Osteoblast (primary cell): ENCODE data around the gene RAN. TPM values are rescaled to one million over a fixed set of nuclear protein-coding genes. Genes with fewer than 3 reads are reported as not detected.

ENCODE experiments used
- DNase-seq: peaks from one replicate; pipeline ENCODE4 v3.0.0; 2011; ENCODE audit warnings: low spot score, mixed read lengths; ENCODE audit not compliant: insufficient read length; ENCODE audit errors: missing footprints
- H2AFZ ChIP-seq: 2 replicates; pipeline ENCODE4 v1.6.0; 2011; ENCODE audit warnings: mild to moderate bottlenecking, low read length
- H3K27ac ChIP-seq: 2 replicates; pipeline ENCODE4 v1.5.1; 2011; ENCODE audit warnings: mild to moderate bottlenecking, low read depth, low read length, moderate library complexity
- H3K27me3 ChIP-seq: 2 replicates; pipeline ENCODE4 v1.6.0; 2012; ENCODE audit warnings: mild to moderate bottlenecking, control low read depth, inconsistent platforms, low read length, moderate library complexity; ENCODE audit not compliant: insufficient read depth
- H3K36me3 ChIP-seq: 2 replicates; pipeline ENCODE4 v1.5.1; 2011; ENCODE audit warnings: mild to moderate bottlenecking, low read length, control low read depth, moderate library complexity; ENCODE audit not compliant: insufficient read depth
- H3K4me1 ChIP-seq: 2 replicates; pipeline ENCODE4 v1.5.1; 2011; ENCODE audit warnings: mild to moderate bottlenecking, low read length, control low read depth, moderate library complexity; ENCODE audit not compliant: insufficient read depth
- H3K4me2 ChIP-seq: 2 replicates; pipeline ENCODE4 v1.6.0; 2011; ENCODE audit warnings: mild to moderate bottlenecking, low read length; ENCODE audit not compliant: insufficient read depth
- H3K4me3 ChIP-seq: fragments of 200-600 bp; sonication (generic); 3 replicates; pipeline ENCODE4 v1.5.1; 2012; ENCODE audit warnings: mild to moderate bottlenecking, low read length, inconsistent platforms; ENCODE audit not compliant: insufficient read depth
- H3K79me2 ChIP-seq: 2 replicates; pipeline ENCODE4 v1.6.0; 2012; ENCODE audit warnings: mild to moderate bottlenecking, low read length, control low read depth, inconsistent platforms; ENCODE audit not compliant: insufficient read depth
- H3K9me3 ChIP-seq: 2 replicates; pipeline ENCODE4 v1.5.1; 2011; ENCODE audit warnings: low read depth, low read length, control low read depth
- H4K20me1 ChIP-seq: 2 replicates; pipeline ENCODE4 v1.6.0; 2012; ENCODE audit warnings: mild to moderate bottlenecking, low read length, control low read depth; ENCODE audit not compliant: insufficient read depth
- CTCF ChIP-seq: IDR thresholded peaks from 2 replicates; pipeline ENCODE4 v1.5.1; 2011; ENCODE audit warnings: mild to moderate bottlenecking, low read depth, low read length, moderate library complexity; ENCODE audit errors: extremely low read depth
- total RNA-seq: library from RNA; depleted of rRNA; stranded (reverse); fragments of >200 nt; gene quantifications from 2 replicates; pipeline ENCODE4 v1.2.3, GENCODE V29; 2012

The RAN gene
- total RNA-seq, 1 donor, result 436 TPM

DNA sequence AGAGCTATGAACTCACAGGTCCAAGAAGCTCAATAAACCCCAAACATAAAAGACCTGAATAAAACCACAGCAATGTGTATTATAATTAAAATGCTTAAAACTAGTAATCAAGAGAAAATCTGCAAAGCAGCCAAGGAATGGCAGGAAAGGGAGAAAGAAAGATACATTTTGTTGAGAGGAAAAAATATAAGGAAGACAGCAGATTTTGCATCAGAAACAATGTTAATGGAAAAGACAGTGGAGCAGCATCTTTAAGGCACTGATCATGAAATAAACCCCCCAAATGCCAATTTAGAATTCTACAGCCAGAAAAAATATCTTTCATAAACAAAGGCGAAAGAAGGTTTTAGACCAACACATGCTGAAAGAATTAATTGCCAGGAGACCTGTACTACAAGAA lies 39.3 kb downstream of the RAN start:
- no peak for TF ChIP-seq CTCF

DNA sequence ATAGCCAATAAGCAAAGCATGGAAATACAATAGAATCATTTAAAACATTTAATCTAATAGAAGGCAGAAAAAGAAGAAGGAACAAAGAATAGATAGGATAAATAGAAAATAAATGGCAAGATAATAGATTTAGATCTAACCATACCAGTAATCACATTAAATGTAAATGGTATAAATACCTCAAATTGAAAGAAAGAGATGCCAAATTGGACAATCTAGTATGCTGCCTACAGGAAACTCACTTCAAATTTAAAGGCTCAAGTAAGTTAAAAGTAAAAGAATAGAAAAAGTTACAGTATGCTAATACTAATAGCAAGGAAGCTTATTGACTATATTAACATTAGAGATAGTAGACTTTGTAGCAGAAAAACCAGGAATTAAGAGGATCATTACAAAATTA lies 40.1 kb downstream of the RAN start:
- Histone ChIP-seq H3K4me3 (no peak overlapping the region), H3K79me2 (no peaks in the 10 kb centered on the region), H3K4me1 (no peaks in the 10 kb centered on the region), H3K27me3 (peaks cover 8% of the 10 kb centered on the region), H2AFZ (no peak overlapping the region), H4K20me1 (no peaks in the 10 kb centered on the region), H3K9me3 (no peaks in the 10 kb centered on the region), H3K4me2 (no peak overlapping the region), H3K27ac (no peak overlapping the region), H3K36me3 (no peaks in the 10 kb centered on the region)
- no peak for TF ChIP-seq CTCF
- no peak for DNase-seq

More for the DNA sequence above, 39.3 kb downstream of the RAN start:
- no peaks in the 10 kb centered on the region for H3K79me2 ChIP-seq
- H3K4me1 ChIP-seq, result no peaks in the 10 kb centered on the region
- DNase-seq, result no peak
- no peak overlapping the region for H3K4me3 ChIP-seq
- no peaks in the 10 kb centered on the region for H3K9me3 ChIP-seq
- H3K4me2 ChIP-seq, result no peak overlapping the region
- H3K36me3 ChIP-seq, result no peaks in the 10 kb centered on the region
- H3K27ac ChIP-seq, result no peak overlapping the region
- no peak overlapping the region for H2AFZ ChIP-seq
- peaks cover 3% of the 10 kb centered on the region for H3K27me3 ChIP-seq
- no peaks in the 10 kb centered on the region for H4K20me1 ChIP-seq

GRCh38 chr12:130916241-130916911 lies 44.5 kb downstream of the RAN start:
- Histone ChIP-seq H3K27me3 (peaks cover 8% of the 10 kb centered on the region), H4K20me1 (no peaks in the 10 kb centered on the region), H3K79me2 (no peaks in the 10 kb centered on the region), H3K4me1 (no peaks in the 10 kb centered on the region), H3K4me3 (peak overlapping the region; percentile 22), H3K36me3 (no peaks in the 10 kb centered on the region), H3K4me2 (peak overlapping the region; percentile 74), H3K27ac (no peak overlapping the region), H3K9me3 (no peaks in the 10 kb centered on the region), H2AFZ (no peak overlapping the region)
- DNase-seq, result peak; percentile 90
- TF ChIP-seq CTCF, result peak; percentile 70

DNA sequence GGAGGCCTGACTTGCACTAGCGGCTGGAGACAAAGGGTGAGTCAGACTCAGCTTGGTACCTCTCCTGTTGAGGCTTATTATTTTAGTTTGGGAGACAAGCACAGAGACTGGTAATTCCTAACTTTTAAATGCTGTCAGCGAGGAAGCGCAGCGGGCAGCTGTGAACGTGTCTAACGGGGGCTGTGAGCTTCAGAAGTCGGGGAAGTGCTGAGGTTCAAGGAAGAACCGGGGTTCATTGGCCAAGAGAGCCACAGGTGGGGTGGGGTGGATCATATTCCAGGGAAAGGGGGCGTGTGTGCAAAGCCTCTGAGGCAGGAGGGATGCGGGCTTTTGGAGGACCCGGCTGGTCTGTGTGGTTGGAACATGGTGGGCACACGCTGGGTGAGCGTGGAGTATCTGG lies 45.7 kb downstream of the RAN start:
- H4K20me1 ChIP-seq, result no peaks in the 10 kb centered on the region
- no peak overlapping the region for H3K27ac ChIP-seq
- no peak overlapping the region for H3K4me2 ChIP-seq
- no peak overlapping the region for H2AFZ ChIP-seq
- TF ChIP-seq CTCF, result no peak
- H3K27me3 ChIP-seq, result peaks cover 8% of the 10 kb centered on the region
- DNase-seq, result no peak
- H3K4me3 ChIP-seq, result no peak overlapping the region
- H3K9me3 ChIP-seq, result no peaks in the 10 kb centered on the region
- no peaks in the 10 kb centered on the region for H3K79me2 ChIP-seq
- no peaks in the 10 kb centered on the region for H3K36me3 ChIP-seq
- H3K4me1 ChIP-seq, result no peaks in the 10 kb centered on the region
